NCI-H187 treated with DMSO at 0.1 percent for 48 hours (cell line): ENCODE results near the gene COL2A1.
A peak's percentile ranks its signal among the peaks of the same experiment; 100 is the strongest.

Experiments used
- DNase-seq: peaks from one replicate; lab custom pipeline; 2025; lab: John Stamatoyannopoulos, UW

Gene COL2A1

GRCh38 chr12:48012070-48012469 lies 7.8 kb upstream of the COL2A1 start:
- DNase-seq, result no peak

GRCh38 chr12:48010366-48010970 lies 6.2 kb upstream of the COL2A1 start:
- no peak for DNase-seq

DNA sequence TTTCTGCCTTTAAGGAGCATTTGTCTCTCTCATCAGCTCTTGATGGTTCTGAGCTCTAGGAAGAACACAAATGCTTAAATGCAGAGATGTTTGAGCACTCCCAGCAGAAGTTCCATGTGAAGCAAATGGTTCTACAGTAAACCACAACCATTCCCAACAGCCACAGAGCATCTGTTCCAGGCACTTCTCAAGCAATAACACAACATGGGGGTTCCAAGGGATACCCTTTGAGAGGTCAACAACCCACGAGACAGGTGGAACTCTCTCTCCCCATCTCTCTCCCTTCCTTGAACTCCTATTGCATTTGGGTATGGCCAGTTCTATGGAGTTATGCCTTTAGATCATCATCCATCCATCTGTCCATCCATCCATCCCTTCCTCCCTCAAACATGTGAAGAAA lies 5.2 kb upstream of the COL2A1 start:
- no peak for DNase-seq

DNA sequence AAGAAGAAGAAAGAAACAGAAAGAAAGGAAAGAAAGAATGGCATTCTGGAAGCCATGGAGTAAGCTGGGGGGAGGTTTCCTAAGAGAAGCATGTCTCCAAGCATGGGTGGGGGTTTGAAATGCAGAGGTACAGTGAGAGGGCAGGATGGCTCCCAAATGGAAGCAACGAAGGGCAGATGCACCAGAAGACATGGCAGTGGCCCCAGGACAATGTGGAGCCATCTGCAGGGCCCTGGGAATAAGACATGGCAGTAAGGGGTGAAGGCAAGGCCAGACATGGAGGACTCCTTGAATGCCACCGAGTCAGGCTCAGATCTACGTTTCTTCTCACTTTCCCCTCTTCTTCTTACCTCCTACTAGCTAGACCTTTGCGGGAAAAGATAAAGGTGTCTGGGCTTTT lies 4.7 kb upstream of the COL2A1 start:
- no peak for DNase-seq

GRCh38 chr12:48008349-48008748 lies 4.1 kb upstream of the COL2A1 start:
- DNase-seq, result no peak

GRCh38 chr12:48007206-48007605 lies 2.9 kb upstream of the COL2A1 start:
- no peak for DNase-seq

- DNase-seq, result no peak
Observed at GRCh38 chr12:48005750-48006021, 1.4 kb upstream of the COL2A1 start.

DNA sequence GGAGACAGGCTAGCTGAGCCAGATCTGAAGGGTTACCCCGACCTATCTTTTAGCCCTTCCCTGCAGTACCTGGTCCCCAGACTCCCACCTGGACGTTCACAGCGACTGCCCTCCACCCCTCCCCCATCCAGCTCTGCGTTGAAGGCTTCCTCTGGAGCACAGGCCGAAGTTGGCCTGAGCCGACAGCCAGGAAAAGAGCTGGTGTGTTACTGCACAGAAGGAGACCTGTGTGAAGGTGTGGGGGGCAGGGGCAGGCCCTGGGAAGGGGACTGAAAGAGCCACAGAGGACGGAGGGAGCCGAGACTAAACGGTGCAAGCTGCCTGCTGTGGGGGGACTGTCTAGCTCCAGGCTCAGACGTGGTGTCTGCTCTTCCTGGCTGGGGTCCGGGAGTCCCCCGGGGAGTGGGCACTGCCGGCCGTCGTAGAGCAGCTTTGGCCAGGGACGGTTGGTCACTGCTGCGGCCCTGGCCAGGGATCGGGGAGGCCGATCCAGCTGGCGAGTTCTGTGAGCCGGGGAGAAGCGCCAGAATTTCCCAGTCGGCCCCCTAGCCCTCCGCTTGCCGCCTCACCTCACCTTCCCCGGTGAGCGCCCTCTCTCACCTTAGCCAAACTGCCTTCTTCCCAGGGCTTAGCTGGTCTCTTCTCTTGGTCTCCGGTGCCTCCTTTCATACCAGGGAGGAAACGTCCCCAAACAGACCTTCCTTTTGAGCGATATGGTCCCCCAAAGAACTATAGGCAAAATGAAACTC lies 899 bp upstream of the COL2A1 start:
- DNase-seq, result no peak

- DNase-seq, result no peak
Observed at GRCh38 chr12:48003226-48004052, 837 bp downstream of the COL2A1 start.

DNA sequence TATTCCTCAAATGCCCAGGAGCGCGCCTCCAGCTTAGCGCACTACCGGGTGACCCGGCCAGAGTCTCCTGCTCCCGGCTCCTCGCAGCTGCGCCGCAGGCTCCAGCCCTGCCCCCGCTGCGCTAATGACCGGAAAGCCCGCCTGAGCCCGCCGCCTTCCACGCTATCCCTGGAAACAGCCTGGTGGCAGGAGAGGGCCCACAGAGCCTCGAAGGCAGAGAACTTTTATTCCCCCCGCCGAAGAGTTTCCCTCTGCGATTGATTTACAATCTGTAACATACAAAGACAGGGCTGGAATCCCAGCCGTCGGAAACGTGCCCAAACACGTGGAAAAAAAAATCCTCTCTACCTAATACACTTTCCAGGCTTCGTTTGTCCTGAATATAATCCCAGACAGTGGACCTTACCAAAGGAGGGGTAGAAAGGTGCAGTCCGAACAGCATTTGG lies 1.5 kb downstream of the COL2A1 start:
- no peak for DNase-seq

DNA sequence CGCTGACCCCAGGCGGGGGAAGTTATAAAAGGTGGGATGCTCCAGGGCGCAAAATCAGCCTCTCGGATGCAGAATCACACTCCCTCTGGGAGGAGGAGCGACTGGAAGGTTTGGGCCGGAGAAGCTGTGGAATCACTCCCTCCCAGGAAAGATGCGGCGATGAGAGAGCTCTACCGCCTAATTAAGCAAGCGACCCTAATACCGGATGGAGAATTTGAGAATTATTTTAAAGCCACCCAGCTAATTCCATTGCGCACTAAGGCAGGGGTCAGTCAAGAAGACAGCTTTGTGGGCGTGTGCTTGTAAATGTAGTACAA lies 1.9 kb downstream of the COL2A1 start:
- no peak for DNase-seq

DNA sequence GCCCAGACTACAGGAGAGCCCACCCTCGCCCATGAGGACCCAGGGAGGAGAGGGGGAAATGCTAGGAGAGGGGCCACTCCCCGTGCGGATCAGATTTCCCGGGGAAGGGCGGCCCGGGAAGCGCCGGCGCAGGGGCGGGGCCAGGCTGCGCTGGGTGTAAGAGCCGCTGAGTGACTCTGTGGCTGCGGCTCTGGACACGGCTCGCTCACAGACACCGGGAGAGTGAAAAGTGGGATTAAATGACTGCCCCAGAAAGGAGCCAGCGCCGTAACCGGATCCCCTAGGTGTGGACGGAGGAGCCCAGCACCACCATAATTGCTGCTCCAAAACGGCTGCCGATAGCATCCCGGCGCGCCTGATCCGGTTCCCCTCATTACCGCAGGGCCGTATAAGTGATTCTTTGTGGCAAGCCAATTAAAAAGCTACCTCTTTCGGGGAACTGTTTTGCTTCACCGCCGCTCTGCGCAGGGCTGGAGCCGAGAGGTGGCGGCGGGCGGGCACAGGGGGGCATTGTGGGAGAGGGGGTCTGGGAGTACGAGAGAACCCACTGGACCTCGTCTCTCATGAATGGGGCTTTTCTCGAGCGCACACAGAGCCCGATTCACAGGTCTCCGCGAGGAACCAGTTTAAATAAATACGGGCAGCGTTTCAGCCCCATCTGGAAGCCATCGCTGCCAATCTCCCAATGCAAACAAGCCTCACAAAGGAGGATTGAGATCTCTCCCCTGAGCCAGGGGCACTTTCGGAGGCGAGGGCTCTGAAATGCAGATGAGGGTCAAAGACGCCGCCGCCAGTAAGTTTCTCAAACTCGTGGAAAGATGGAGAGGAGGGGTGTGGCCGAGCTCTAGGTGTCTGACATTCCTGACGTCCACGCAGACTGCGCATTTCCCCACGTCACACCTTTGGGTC lies 2.5 kb downstream of the COL2A1 start:
- no peak for DNase-seq

DNA sequence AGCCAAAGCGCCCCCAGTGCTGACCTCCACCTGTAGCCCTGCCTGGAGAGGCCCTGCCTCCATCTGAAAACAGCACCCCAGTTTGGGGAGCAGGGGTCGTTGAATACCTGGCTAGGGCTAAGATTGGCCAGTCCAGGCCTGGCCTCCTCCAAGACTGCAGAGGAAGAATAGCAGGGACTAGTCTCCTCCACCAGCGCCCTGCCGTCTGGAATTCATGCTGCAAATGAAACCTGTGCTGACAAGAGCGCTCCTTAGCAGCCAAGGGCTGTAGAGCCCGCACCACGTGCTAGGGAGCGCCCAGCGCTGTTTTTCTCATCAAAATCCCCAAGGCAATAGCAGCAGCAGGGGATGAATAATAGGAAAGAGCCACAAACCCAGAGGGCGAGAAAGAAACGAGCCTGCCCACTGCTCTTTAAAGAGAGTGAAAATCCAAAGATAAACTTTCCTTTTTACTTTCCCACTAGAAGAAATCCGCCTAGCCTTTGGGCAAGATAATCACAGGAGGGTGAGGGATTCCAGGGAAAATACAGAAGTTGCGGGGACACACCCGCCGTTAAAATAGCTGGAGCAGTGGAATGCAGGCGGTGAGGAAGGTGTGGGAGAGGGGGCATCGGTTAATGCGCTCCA lies 3.3 kb downstream of the COL2A1 start:
- peak; percentile 29 for DNase-seq

- DNase-seq, result no peak
Observed at GRCh38 chr12:47999816-48000215, 4.5 kb downstream of the COL2A1 start.

DNA sequence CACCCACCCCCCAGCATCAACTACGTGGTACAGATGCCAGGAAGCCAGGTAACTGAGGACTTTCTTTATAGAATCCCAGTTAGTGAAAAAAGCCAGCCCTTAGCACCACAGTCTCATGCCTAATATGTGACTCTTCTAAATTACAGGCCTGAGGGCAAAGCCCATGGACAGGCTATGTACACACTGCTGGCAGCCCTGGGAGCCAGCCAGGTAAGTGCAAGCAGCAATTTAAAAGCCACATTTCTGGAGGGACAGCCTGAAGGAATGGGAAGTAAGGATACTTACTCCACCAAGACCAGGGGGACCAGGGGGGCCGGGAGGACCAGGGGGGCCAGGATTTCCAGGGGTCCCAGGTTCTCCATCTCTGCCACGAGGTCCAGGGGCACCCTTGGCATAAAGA lies 7.0 kb downstream of the COL2A1 start:
- DNase-seq, result no peak

GRCh38 chr12:47995981-47996401 lies 8.3 kb downstream of the COL2A1 start:
- DNase-seq, result peak; percentile 69

- DNase-seq, result no peak
Observed at GRCh38 chr12:47993491-47993890, 10.8 kb downstream of the COL2A1 start.

- DNase-seq, result no peak
Observed at GRCh38 chr12:47992776-47993175, 11.5 kb downstream of the COL2A1 start.

DNA sequence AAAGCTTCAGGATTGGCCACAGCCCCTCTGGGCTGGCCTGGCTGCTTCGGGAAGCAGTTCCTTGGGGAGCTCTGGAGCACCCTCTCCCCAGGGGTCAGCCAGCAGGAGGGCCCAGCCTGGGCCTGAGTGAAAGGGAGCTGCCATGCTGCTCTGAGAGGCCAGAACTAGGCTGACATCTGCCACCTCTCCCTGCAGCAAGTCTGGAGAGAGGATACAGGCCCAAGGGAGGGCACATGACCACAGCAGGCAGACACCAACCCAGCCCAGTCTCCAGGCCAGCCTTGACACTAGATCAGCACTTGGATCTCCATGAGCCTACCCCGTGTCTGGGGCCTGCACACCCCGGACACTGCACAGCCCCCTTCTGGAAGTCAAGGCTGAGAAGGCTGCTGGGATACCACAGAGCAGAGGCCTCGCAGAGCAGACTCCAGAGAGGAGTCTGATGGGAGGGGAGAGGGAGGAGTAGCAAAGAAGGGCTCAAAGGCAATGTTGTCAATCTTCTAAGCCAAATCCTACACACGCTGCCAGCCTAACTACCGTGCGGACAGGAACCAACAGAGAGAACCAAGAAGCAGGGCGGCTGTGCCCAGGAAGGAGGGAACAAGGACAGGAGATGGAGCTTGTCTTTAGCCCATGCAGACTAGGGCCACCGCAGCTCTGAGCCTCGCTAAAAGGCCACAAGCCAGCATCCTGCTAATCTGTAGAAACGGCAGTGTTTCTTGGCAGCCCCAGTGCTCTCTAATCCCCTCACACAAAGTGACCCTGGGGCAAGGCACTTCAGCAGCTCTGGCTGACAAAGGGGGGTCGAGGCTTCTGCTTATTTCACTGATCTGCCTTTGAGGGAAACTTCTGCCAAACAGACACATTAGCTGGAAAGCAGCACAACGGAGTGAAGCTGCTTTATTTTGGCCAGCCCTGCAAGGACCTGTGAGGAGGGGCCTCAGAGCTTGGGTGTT lies 12.9 kb downstream of the COL2A1 start:
- no peak for DNase-seq

- DNase-seq, result no peak
Observed at GRCh38 chr12:47990351-47991105, 13.7 kb downstream of the COL2A1 start.
